Measurements from ENCODE around the gene TGM6. TPM values are rescaled to one million over a fixed set of nuclear protein-coding genes. Genes with fewer than 3 reads are reported as not detected.
A peak's percentile ranks its signal among the peaks of the same experiment; 100 is the strongest.
"Not testable (repeated sequence)": the region's sequence is repeated elsewhere in the genome, so short reads cannot be mapped to it uniquely, and the experiment has no call there.

TGM6 gene
- total RNA-seq, 1 donor from 2014 or later = 1.0 TPM

DNA sequence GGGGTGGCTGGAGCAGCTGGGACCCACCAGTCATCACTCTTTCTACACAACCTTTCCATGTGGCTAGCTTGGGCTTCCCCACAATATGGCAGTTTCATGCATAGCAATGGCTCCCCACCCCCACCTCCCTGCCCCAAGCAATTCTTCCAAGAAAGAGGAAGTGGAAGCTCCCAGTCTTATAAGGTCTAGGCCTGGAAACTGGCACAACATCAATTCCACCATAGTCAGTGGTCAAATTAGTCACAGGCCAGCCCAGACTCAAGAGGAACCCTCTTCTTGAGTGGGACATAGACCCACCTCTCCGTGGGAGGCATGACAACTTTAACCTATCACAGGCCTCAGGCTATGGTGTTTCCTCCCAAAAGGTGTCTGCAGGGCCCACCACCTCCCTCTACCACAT is 17.7 kb downstream of the TGM6 start:
- DNase-seq = no peak

DNA sequence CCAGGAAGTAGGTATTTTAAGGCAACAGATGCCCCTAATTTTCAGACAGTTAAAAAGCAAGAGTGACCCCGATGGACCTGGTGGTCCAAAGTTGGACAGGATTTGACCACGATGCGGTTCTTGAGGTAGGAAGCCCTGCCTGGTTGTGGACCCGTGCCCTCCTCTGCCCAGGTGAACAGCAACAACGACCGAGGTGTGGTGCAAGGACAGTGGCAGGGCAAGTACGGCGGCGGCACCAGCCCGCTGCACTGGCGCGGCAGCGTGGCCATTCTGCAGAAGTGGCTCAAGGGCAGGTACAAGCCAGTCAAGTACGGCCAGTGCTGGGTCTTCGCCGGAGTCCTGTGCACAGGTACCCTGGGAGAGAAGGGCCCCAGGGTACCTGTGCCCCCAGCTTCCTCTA is 18.7 kb downstream of the TGM6 start:
- DNase-seq = no peak

DNA sequence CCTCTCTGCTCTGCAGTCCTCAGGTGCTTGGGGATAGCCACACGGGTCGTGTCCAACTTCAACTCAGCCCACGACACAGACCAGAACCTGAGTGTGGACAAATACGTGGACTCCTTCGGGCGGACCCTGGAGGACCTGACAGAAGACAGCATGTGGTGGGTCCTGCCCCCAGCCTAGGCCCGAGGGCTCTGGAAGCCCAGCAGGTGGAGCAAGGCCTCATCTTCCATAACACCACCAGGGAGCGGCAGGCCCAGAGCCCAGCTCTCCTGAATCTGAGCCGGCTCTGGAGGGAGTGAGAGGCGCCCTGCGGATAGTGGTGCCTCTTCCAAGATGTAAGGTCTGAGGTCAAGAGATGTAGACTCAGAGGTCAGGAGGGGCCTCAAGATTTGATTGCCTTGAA is 19.6 kb downstream of the TGM6 start:
- no peak for DNase-seq

DNA sequence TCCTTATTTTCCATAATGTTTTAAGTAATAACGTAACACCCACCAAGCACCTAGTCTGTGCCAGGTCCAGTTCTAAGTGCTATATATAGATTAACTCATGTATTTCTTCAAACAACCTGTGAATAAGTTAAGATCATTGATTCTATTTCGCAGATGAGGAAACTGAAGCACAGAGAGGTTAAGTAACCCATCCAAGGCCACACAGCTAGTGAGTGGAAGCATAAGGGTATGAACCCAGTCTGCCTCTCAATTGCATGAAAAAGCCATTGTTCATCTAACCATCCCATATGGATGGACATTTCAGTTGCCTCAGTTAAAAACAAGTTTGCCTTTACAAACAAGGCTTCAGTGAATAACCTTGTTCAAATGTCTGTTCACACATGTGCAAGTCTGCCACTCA is 20.8 kb downstream of the TGM6 start:
- no peak for DNase-seq

DNA sequence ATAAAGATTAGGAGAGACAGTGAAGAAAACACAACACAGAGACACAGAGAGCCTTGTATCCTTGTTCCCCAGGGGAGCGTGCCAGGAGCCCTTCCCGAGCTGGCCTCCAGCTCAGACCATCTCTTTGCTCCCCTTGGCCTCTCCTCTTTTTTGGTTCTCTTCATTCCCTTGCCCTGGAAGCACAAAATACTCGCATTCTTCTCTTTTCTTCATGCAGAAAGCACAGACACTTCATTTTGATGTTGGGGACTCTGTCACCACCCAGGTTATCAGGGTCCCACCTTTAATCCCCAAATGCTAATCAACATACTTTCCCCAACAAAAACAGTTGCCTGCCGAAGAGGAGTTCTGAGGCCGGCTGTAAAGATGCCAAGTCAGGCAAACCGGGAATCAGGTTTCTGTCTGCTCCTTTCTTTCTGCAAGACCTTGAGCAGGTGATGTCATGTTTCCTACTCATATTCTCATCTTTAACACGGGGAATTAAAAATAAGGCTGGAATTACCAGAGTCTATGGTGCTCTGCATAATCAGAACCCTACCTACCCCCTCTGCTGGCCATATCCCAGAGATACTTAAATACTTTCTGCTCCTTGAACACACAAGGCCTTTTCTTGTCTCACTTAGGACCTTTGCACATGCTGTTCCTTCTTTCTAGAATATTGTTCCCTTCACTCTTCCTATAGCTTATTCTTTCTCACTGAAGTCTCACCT is 21.7 kb downstream of the TGM6 start:
- DNase-seq = peak; percentile 53

DNA sequence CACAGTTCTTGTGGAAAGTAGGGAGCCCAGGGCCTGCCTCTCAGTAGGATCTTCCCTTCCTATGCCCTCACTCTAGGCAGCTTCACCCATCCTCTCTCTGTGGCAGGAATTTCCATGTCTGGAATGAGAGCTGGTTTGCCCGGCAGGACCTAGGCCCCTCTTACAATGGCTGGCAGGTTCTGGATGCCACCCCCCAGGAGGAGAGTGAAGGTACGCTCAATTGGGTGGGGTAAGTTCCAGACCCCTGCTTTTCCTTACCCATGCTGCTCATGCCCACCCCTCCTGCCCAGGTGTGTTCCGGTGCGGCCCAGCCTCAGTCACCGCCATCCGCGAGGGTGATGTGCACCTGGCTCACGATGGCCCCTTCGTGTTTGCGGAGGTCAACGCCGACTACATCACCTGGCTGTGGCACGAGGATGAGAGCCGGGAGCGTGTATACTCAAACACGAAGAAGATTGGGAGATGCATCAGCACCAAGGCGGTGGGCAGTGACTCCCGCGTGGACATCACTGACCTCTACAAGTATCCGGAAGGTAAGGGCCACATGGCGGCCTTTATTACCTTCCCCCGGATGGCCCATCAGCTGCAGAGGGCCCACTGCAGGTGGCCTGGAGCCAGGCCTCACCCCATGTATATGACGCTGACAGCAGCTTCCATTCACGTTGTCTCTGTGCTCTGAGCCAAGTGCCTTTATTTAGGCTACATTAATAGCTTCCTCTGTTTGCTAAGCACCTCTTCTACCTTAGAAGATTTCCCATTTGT is 22.8 kb downstream of the TGM6 start:
- no peak for DNase-seq

DNA sequence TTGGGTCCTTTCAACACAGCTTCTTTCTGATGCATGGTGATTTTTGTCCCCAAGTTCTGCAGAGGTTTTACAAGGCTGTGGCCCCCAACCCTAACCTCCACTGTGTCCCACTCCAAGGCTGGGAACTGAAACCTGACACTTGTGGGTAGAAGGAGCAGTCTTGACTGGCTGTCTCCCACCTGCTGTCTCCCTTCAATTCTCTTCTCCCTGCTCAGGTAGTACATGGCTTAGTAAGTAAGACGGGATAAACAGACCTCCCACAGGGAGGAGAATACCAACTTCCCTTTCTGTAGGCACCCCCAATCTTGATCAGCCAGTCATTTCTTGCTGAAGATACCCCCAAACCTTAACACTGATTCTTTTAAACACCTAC is 25.0 kb downstream of the TGM6 start:
- no peak for DNase-seq

DNA sequence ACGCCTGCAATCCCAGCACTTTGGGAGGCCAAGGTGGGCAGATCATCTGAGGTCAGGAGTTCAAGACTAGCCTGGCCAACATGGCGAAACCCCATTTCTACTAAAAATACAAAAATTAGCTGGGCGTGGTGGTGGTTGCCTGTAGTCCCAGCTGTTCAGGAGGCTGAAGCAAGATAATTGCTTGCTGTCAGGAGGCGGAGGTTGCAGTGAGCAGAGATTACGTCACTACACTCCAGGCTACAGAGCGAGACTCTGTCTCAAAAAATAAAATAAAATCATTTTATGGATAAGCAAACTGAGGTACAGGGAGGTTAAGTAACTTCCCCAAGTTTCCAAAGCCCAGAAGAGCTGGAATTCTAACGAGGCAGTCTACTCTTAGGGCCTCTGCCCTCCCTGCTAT is 26.7 kb downstream of the TGM6 start:
- not testable (repeated sequence) for DNase-seq

DNA sequence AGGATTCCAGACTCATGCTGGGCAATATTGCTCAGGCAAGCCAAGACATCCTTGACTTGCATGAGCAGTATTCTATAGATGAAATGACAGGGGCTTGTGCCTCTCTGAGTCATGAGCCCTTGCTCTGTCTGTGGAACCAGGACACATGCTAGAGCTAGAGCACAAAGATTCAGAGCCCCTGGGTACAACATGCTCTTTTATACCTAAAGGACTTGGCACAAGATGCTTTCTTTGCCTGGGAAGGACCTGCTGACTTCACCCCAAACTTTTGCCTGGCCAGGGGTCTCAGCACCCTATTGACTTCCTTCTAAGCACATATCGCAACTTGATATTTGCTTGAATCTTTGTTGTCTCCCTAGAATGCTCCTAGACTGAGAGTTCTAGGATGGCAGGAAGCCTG is 27.4 kb downstream of the TGM6 start:
- DNase-seq = no peak

DNA sequence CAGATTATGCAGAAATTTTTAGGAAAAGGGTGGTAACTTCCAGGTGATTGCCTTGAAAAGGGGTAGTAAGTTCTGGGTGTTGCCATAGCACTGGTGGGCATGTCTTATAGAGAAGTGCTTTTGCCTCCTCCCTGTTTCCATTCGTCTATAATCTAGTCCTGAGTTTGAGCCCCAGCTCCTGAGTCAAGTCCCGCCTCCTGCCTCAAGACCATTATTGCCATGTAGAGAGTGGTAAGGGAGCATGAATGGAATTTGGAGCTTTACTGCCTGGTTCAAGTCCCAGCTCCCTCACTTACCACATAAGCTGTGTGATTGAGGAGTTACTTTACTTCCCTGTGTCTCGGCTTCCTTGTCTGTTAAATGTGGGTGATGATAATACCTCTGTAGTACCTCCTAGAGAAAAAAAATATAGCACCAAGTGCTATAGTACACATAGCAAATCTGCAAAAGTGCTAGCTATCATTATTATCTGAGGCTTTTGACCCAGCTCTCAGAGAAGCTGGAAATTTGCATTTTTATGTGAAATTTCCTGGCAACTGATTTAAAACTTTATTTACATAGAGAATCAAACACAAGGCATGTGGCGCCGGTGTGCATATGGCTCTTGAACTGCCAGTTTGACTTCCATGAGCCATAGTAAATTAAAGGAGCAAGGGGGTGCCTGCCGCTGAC is 36.0 kb downstream of the TGM6 start:
- no peak for DNase-seq

DNA sequence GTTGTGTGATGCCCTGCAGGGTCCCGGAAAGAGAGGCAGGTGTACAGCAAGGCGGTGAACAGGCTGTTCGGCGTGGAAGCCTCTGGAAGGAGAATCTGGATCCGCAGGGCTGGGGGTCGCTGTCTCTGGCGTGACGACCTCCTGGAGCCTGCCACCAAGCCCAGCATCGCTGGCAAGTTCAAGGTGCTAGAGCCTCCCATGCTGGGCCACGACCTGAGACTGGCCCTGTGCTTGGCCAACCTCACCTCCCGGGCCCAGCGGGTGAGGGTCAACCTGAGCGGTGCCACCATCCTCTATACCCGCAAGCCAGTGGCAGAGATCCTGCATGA is 36.5 kb downstream of the TGM6 start:
- DNase-seq = no peak

DNA sequence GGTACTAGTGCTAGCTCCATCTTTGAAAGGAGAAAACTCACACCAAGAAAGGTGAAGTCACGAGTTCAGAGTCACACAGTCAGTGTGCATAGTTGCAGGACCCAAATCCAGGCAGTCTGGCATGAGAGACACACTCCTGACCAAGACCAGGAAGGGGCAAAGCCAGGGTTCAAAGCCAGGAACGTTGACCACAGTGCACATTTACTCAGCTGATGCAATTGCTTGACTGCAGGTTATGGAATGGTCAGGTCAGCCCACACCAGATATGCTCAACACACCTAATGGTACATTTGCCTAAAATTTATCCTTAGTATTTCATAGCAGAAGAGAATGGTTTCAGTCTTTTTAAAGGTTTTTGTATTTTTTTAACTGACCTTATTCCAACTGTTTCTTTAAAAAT is 37.7 kb downstream of the TGM6 start:
- no peak for DNase-seq

DNA sequence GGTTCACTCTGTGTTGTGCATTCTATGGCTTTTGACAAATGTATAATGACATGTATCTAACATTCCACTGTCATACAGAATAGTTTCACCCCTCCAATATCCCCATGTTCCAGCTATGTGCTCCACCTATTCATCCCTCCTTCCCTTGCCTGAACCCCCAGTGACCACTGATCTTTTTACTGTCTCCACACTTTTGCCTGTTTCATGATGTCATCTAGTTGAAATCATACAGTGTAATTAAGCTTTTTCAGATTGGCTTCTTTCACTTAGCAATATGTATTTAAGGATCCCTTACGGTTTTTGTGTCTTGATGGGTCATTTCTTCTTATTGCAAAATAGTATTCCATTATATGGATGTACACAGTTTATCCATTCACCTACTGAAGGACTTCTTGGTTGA is 39.8 kb downstream of the TGM6 start:
- no peak for DNase-seq

DNA sequence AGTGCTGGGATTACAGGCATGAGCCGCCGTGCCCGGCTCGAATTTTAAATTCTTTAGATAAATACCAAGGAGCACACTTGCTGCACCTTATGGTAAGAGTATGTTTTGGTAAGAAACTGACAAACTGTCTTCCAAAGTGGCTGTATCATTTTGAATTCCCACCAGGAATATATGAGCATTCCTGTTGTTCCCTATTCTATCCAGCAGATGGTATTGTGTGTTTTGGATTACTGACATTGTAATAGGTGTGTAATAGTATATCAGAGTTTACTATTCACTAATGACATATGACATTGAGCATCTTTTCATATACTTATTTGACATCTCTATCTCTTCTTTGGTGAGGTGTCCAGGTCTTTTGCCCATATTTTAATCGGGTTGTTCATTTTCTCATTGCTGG is 40.5 kb downstream of the TGM6 start:
- no peak for DNase-seq

DNA sequence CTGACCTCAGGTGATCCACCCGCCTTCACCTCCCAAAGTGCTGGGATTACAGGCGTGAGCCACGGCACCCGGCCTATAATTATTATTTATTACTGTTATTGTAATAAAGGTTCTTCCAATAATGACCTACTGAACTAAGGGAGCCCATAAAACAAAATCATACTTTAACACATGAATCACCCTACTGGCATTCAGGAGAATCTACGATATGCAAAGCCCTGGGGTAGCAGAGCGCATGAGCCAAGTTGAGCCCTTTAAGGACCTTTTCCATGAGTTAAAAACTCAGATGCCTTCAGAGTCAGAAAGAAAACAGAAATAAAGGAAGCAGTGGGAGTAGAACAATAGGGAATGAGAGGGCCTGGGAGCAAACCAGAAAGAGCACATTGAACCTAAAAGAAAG is 48.4 kb downstream of the TGM6 start:
- no peak for DNase-seq

DNA sequence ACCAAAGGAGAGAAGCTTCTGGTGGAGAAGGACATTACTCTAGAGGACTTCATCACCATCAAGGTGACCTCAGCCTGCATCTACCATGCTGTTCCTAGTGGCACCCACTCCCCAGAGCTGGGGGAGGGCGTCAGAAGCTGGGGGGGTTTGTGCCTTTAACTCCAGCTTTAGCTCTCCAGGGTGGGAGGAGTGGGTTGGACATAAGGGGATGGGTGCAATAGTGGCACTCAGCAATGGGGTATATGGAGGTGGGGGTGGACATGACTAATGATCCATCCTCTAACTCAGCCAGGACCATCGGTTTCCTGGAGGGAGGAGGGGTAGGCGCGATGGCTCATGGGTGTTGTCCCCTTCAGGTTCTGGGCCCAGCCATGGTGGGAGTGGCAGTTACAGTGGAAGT is 49.8 kb downstream of the TGM6 start:
- no peak for DNase-seq

DNA sequence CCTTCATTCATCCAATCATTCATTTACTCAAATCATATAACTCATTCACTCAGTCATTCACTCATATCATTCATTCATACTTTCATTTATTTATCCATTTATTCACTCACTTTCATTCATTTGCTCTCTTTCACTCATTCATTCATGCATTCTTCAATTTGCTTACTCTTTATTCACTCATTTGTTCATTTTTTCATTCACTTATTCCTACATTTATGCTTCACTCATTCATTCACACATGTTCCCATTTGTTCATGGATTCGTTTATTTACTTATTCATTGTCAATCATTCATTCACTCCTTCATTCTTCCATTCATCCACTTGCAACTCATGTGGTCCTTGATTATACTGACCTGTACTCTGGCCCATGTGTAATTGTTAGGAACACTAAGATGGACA is 50.5 kb downstream of the TGM6 start:
- no peak for DNase-seq

DNA sequence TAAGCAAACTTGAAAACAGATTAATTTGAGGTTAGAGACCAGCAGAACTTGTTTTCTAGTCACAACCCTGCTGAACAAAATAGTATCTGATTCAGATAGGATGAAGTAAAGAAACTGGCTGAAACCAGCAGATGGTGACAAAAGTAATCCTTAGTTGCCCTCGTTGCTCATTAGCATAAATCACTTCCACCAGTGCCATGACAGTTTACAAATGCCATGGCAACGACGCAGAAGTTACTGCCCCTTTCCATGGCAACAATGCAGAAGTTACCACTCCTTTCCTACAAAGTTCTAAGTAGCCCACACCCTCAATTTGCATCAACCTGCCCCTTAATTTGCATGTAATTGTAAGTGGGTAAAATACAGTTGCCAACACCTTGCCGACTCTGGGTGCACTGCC is 66.1 kb downstream of the TGM6 start:
- no peak for DNase-seq

DNA sequence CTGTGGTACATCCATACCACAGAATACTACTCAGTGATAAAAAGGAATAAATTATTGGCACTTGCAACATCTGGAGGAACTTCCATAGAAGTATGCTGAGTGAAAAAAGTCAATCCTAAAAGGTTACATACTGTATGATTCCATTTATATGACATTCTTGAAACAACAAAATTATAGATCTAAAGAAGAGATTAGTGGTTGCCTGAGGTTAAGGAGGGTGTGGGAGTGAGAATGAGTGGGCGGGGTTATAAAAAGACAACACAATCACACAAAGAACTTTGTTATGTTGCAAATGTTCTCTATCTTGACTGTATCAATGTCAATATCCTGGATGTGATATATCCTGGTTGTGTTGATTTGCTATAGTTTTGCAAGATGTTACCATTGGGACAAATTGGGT is 68.7 kb downstream of the TGM6 start:
- no peak for DNase-seq

DNA sequence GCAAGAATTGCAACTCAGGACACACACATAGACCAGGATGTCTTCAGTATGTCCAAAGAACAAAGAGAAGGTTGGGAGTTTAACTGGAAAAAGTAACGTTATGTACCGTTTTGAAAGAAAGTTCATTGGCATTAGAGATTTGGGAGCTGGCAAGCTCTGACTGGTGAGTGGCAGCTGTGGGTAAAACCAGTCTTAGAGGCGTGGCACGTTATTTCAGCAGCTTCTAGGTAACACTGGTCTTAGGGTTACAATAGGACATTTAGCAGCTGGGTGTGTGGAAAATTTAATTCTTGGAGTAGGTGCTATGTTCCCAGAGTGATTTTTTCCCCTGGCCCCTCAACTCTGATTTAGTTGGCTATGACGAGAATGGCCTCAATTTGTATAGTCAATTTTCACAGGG is 70.7 kb downstream of the TGM6 start:
- DNase-seq = no peak

DNA sequence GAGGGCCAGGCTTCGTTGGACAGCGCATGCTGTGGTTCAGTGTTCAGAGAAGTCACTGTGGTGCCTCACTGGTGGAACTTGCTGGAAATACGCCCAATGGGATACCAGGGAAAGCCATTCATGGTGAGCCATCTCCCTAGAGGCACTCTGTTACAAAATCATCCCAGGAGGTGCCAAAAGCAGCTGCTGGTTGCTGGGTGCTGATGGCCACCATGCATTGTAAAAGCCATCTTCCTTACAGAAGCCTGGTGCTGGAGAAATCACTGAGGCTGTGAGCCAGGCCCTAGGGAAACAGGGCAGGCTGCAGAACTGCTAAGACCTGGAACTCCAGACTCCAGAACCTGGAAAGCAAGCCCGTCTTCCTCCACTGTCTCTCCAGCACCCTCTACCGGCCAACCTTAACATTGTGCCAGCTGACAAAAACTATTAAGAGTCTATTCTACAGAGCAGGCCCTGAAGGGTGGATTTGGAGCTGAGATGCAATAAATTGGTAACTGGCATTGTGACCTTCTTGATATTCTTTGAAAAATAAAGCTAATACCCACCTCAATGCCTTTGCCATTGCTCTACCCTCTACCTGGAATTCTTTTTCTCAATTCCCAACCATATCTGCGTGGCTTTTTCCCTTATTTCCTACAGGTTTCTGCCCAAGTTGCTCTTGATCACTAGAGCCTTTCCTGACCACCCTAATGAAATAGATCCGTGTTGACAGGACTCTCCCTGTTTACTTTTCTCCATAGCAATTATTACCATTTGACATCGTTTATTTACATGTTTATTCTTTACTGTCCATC is 71.4 kb downstream of the TGM6 start:
- DNase-seq = peak; percentile 84

DNA sequence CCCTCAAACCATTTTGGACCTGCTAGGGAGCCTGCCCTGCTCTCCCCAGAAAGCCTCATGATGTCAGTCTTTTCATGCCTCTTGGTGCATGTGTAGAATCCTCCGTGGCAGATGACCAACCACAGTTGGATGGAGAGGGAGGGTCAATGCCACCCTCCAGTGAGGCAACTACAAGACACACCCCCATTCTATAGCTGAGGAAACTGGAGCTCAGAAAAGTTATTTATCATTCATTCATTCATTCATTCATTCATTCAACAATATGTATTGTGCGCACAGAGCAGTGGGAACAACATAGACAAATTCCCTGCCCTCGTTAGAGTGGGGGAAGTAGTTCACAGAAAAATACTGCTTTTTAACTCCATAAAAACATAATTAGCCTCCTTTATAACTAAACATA is 73.1 kb downstream of the TGM6 start:
- no peak for DNase-seq
